Activated T-cell treated with anti-CD3 and anti-CD28 coated beads, Interleukin-2, amount 50 U/mL, for 48 hours (primary cell): ENCODE measurements around the gene NISCH.

Experiments used
- DNase-seq, 2 experiments: peaks; one replicate each; pipeline ENCODE4 v3.0.0-alpha.2; 2020

The NISCH gene

GRCh38 chr3:52493232-52494017 lies 38.0 kb downstream of the NISCH start:
- no peak for DNase-seq

- no peak for DNase-seq
These were observed 39.0 kb downstream of the NISCH start for GRCh38 chr3:52494445-52494844.

- no peak for DNase-seq
These were observed 39.6 kb downstream of the NISCH start, which contains the start of gene STAB1 for GRCh38 chr3:52494886-52495495. STAB1 (plus strand) TSS chr3:52495338; CDS start chr3:52495414, 76 bp downstream.

- no peak for DNase-seq
These were observed 40.6 kb downstream of the NISCH start for GRCh38 chr3:52495777-52496602.

- no peak for DNase-seq
These were observed 43.0 kb downstream of the NISCH start for GRCh38 chr3:52498137-52499054.

- DNase-seq: no peak
These were observed 45.6 kb downstream of the NISCH start for GRCh38 chr3:52501046-52501445.

- no peak for DNase-seq
These were observed 46.6 kb downstream of the NISCH start for GRCh38 chr3:52502001-52502400.

- no peak for DNase-seq
These were observed 47.5 kb downstream of the NISCH start for GRCh38 chr3:52502808-52503350.

GRCh38 chr3:52503788-52504424 lies 48.5 kb downstream of the NISCH start:
- DNase-seq: no peak

GRCh38 chr3:52504977-52505376 lies 49.6 kb downstream of the NISCH start:
- no peak for DNase-seq

GRCh38 chr3:52506266-52506966 lies 51.0 kb downstream of the NISCH start:
- DNase-seq: no peak

GRCh38 chr3:52507359-52507758 lies 52.0 kb downstream of the NISCH start:
- DNase-seq: no peak

GRCh38 chr3:52509753-52510328 lies 54.4 kb downstream of the NISCH start:
- no peak for DNase-seq

GRCh38 chr3:52511509-52511908 lies 56.1 kb downstream of the NISCH start:
- no peak for DNase-seq

GRCh38 chr3:52512105-52512504 lies 56.7 kb downstream of the NISCH start:
- DNase-seq: no peak

- no peak for DNase-seq
These were observed 57.3 kb downstream of the NISCH start for GRCh38 chr3:52512727-52513126.

- no peak for DNase-seq
These were observed 57.9 kb downstream of the NISCH start for GRCh38 chr3:52513281-52513680.

- no peak for DNase-seq
These were observed 59.2 kb downstream of the NISCH start for GRCh38 chr3:52514576-52514975.

GRCh38 chr3:52515192-52515591 lies 59.8 kb downstream of the NISCH start:
- DNase-seq: no peak

- DNase-seq: no peak
These were observed 61.2 kb downstream of the NISCH start for GRCh38 chr3:52516509-52517195.
